ENCODE results near the gene CFAP100.

DNA sequence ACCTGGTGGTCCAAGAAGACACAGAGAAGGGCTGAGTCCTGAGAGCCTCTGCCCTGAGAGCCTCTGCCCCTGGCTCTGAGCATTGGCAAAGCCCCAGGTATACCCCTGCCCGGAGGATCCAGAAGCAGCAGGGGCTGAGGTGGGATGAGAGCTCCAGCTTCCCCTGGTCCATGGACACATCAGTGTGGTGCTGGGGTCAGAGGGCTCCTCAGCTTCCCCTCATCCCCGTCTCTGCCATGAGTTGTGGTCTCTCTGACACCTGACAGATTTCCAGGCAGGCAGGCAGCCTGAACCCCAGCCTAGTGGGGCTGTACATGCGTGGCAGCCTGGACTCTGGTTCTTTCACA, 34.0 kb upstream of the CFAP100 start:
- no peak for TF ChIP-seq SIN3A (IDR thresholded peaks at IDR 0.05; ENCODE audit: borderline replicate concordance, insufficient read depth, low read length)
- TF ChIP-seq, protein P1, sequence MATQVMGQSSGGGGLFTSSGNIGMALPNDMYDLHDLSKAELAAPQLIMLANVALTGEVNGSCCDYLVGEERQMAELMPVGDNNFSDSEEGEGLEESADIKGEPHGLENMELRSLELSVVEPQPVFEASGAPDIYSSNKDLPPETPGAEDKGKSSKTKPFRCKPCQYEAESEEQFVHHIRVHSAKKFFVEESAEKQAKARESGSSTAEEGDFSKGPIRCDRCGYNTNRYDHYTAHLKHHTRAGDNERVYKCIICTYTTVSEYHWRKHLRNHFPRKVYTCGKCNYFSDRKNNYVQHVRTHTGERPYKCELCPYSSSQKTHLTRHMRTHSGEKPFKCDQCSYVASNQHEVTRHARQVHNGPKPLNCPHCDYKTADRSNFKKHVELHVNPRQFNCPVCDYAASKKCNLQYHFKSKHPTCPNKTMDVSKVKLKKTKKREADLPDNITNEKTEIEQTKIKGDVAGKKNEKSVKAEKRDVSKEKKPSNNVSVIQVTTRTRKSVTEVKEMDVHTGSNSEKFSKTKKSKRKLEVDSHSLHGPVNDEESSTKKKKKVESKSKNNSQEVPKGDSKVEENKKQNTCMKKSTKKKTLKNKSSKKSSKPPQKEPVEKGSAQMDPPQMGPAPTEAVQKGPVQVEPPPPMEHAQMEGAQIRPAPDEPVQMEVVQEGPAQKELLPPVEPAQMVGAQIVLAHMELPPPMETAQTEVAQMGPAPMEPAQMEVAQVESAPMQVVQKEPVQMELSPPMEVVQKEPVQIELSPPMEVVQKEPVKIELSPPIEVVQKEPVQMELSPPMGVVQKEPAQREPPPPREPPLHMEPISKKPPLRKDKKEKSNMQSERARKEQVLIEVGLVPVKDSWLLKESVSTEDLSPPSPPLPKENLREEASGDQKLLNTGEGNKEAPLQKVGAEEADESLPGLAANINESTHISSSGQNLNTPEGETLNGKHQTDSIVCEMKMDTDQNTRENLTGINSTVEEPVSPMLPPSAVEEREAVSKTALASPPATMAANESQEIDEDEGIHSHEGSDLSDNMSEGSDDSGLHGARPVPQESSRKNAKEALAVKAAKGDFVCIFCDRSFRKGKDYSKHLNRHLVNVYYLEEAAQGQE (IDR thresholded peaks at IDR 0.05; ENCODE audit: insufficient read depth in 1 of 2, low read depth in 2 of 2, low read length in 2 of 2) = no peak
- TF ChIP-seq POLR2AphosphoS5 (IDR thresholded peaks at IDR 0.05; ENCODE audit: low read depth, low read length) = no peak
- no peak for TF ChIP-seq TAF1 (IDR thresholded peaks at IDR 0.05; ENCODE audit: borderline replicate concordance, insufficient read depth, low read length)
